ENCODE data around the gene CEACAM6. TPM values are rescaled to one million over a fixed set of nuclear protein-coding genes. Genes with fewer than 3 reads are reported as not detected.
A peak's percentile ranks its signal among the peaks of the same experiment; 100 is the strongest.
"Not testable (repeated sequence)": the region's sequence is repeated elsewhere in the genome, so short reads cannot be mapped to it uniquely, and the experiment has no call there.

The CEACAM6 gene
- total RNA-seq, result 0.58 TPM

DNA sequence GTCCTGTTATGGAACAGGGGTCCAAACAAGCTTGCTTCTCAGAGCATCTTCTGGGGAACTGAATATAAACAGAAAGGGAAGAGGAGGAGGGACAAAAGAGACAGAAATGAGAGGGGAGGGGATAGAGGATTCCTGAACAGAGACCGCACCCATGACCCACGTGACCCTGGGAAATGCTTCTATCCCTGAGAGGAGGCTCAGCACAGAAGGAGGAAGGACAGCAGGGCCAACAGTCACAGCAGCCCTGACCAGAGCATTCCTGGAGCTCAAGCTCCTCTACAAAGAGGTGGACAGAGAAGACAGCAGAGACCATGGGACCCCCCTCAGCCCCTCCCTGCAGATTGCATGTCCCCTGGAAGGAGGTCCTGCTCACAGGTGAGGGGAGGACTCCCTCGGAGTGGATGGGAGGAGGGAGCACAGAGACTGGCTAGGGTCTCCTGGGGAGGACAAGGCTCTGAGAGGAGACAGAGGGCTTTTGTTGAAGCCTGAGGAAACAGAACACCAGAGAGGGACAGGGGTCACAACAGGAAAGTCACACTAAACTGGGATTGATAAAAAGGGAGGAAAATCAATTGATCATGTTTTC lies at the start of gene CEACAM6:
CEACAM6 (plus strand) TSS at position 203 of the 586 bp plus-strand sequence; CDS start at position 312, 109 bp downstream.
- ATAC-seq (no peak), DNase-seq (ENCODE audit: low spot score) (no peak)

DNA sequence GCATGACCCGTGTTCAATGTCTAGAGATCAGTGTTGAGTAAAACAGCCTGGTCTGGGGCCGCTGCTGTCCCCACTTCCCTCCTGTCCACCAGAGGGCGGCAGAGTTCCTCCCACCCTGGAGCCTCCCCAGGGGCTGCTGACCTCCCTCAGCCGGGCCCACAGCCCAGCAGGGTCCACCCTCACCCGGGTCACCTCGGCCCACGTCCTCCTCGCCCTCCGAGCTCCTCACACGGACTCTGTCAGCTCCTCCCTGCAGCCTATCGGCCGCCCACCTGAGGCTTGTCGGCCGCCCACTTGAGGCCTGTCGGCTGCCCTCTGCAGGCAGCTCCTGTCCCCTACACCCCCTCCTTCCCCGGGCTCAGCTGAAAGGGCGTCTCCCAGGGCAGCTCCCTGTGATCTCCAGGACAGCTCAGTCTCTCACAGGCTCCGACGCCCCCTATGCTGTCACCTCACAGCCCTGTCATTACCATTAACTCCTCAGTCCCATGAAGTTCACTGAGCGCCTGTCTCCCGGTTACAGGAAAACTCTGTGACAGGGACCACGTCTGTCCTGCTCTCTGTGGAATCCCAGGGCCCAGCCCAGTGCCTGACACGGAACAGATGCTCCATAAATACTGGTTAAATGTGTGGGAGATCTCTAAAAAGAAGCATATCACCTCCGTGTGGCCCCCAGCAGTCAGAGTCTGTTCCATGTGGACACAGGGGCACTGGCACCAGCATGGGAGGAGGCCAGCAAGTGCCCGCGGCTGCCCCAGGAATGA lies 48.4 kb upstream of the CEACAM6 start:
- DNase-seq (ENCODE audit: low spot score) (peak; percentile 72), ATAC-seq (peak; percentile 95)

DNA sequence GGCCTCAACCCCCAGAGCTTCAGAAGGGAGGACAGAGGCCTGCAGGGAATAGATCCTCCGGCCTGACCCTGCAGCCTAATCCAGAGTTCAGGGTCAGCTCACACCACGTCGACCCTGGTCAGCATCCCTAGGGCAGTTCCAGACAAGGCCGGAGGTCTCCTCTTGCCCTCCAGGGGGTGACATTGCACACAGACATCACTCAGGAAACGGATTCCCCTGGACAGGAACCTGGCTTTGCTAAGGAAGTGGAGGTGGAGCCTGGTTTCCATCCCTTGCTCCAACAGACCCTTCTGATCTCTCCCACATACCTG lies 47.9 kb upstream of the CEACAM6 start:
- ATAC-seq (no peak), DNase-seq (ENCODE audit: low spot score) (peak; percentile 37)

DNA sequence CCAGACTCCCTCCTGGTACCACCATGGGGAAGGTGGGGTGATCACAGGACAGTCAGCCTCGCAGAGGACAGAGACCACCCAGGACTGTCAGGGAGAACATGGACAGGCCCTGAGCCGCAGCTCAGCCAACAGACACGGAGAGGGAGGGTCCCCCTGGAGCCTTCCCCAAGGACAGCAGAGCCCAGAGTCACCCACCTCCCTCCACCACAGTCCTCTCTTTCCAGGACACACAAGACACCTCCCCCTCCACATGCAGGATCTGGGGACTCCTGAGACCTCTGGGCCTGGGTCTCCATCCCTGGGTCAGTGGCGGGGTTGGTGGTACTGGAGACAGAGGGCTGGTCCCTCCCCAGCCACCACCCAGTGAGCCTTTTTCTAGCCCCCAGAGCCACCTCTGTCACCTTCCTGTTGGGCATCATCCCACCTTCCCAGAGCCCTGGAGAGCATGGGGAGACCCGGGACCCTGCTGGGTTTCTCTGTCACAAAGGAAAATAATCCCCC lies 47.4 kb upstream of the CEACAM6 start:
- DNase-seq (ENCODE audit: low spot score) (peak; percentile 40), ATAC-seq (no peak)

DNA sequence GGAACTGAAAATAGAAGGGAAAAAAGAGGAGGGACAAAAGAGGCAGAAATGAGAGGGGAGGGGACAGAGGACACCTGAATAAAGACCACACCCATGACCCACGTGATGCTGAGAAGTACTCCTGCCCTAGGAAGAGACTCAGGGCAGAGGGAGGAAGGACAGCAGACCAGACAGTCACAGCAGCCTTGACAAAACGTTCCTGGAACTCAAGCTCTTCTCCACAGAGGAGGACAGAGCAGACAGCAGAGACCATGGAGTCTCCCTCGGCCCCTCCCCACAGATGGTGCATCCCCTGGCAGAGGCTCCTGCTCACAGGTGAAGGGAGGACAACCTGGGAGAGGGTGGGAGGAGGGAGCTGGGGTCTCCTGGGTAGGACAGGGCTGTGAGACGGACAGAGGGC lies 46.8 kb upstream of the CEACAM6 start, which contains the start of gene CEACAM5:
CEACAM5 (plus strand) TSS at position 146 of the 400 bp plus-strand sequence; CDS start at position 252, 106 bp downstream.
- DNase-seq (ENCODE audit: low spot score) (peak; percentile 26), ATAC-seq (no peak)

- not testable (repeated sequence) for ATAC-seq; DNase-seq (ENCODE audit: low spot score)
Observed at GRCh38 chr19:41709516-41709915, 45.8 kb upstream of the CEACAM6 start.

GRCh38 chr19:41709951-41710645 lies 45.2 kb upstream of the CEACAM6 start:
- DNase-seq (ENCODE audit: low spot score) (no peak), ATAC-seq (no peak)

DNA sequence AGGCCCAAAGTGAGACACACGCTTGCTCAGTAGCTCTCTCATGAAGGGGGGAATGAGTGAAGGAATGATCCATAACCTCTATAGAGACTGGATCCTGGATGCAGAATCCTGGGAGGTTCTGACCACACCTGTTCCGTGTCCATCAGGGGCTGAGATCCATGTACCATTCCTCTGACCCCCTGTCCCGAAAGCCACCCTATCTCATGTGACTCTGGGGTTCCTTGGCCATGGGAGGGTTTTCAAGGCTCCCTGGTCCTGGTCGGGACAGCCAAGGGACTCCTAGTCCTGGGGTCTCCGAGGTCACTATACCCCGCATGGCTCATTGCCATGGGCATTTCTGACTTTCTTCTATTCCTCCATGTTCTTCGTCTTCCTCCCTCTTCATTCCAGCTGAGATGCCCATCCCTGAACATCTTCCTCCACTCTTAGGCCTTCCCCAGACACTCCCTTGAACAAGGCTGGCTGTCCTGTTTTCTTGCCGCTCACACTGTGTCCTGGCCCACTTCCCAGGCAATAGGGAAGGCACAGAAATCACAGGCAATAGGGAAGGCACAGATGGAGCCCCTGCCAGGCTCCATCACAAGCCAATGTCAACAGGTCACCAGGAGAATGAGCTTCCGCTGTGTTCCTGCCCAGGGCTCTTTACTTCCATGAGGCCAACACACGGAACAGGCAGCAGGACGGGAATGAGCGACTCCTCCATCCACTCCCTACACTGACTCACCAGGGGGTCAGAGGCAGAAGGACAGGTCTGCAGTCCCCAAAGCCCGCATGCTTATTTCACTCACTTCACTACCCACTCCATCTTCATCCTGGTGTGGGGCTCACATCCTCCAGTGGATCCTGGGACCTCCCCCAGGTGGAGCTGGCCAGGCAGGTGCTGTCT lies 43.7 kb upstream of the CEACAM6 start:
- ATAC-seq, result no peak
- no peak for DNase-seq (ENCODE audit: low spot score)

DNA sequence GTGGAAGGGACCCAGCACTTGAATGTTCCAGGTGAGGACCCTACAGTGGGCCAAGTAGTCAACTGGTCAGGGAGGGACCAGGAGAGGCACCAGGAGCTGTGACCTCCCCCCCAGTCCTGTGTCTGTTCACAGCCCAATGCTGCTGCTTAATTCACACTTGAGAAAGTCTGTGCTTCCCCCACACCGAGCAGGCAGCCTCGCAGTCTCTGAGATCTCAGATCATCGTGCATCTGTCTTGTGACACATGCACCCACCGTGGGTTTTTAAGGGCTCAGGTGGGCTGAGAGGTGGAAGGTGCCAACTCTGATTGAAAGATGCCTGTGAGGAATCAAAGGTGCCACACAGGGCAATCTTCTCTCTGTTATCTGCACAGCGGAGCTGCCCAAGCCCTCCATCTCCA lies 40.7 kb upstream of the CEACAM6 start:
- ATAC-seq, result no peak
- no peak for DNase-seq (ENCODE audit: low spot score)

DNA sequence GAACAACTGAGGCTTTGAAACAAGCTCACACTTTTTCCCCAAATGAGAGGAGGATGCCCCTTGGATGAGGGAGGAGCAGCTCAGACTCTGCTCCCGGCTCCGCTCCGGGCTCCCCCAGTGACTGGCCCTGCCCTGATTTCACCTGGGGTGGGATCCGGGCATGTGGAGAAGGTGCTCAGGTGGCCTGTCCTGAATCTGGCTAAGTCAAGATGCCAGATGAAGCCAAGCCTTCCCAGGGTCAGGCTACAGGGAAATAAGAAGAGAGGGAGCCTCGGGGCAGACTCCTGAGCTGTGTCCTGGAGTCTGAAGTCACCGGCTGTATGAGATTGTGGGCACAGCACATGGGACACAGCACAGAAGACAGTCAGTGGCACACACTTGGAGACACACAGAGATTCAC lies 36.6 kb upstream of the CEACAM6 start:
- DNase-seq (ENCODE audit: low spot score) (no peak), ATAC-seq (no peak)

- no peak for ATAC-seq
- DNase-seq (ENCODE audit: low spot score), result no peak
Observed at GRCh38 chr19:41720103-41720502, 35.2 kb upstream of the CEACAM6 start.

- DNase-seq (ENCODE audit: low spot score) (no peak), ATAC-seq (no peak)
Observed at GRCh38 chr19:41726493-41726892, 28.8 kb upstream of the CEACAM6 start.

DNA sequence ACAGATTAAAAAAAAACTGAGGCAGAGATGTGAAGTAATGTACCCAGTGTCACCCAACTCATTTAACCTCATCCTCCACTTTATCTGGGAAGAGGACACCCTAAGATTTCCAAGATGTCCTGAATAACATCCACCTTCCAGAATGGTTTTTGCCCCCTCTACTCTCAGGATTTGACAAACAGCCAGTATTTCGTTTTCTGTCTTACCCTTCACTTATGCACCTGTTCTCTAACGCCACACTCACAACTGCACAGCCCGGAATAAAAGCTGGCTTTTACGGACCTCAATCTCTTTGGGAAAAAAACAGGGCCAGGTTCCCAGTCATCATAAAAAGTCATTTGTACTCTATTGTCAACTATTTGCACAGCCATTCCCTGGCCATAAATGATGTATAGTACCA lies 21.2 kb upstream of the CEACAM6 start:
- DNase-seq (ENCODE audit: low spot score) (no peak), ATAC-seq (no peak)

- ATAC-seq, result no peak
- no peak for DNase-seq (ENCODE audit: low spot score)
Observed at GRCh38 chr19:41734585-41734984, 20.7 kb upstream of the CEACAM6 start.

DNA sequence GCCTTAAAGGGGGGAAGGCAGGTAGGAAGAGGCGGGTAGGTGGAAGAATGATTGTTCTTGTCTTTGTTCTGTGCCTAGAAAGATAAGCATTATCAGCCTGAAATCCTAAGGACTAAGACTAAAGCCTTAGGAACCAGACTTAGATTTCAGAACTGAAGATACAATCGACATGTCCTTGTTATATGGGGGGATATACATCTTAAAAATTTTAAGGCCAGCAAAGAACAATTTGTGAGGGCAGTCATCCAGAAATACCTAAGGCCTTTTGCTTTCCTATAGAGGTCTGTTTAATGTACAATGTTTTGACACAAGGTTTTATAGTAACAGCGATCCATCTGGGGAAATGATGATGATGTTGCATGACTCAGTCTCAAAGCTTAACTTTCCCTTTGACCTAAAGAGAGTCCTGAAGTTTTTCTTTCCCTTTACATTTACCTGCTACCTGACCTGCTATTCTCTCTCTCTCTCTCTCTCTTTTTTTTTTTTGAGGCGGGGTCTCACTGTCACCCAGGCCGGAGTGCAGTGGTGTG lies 20.2 kb upstream of the CEACAM6 start:
- no peak for DNase-seq (ENCODE audit: low spot score)
- ATAC-seq, result no peak

- DNase-seq (ENCODE audit: low spot score), result no peak
- ATAC-seq, result no peak
Observed at GRCh38 chr19:41739361-41739760, 16.0 kb upstream of the CEACAM6 start.

DNA sequence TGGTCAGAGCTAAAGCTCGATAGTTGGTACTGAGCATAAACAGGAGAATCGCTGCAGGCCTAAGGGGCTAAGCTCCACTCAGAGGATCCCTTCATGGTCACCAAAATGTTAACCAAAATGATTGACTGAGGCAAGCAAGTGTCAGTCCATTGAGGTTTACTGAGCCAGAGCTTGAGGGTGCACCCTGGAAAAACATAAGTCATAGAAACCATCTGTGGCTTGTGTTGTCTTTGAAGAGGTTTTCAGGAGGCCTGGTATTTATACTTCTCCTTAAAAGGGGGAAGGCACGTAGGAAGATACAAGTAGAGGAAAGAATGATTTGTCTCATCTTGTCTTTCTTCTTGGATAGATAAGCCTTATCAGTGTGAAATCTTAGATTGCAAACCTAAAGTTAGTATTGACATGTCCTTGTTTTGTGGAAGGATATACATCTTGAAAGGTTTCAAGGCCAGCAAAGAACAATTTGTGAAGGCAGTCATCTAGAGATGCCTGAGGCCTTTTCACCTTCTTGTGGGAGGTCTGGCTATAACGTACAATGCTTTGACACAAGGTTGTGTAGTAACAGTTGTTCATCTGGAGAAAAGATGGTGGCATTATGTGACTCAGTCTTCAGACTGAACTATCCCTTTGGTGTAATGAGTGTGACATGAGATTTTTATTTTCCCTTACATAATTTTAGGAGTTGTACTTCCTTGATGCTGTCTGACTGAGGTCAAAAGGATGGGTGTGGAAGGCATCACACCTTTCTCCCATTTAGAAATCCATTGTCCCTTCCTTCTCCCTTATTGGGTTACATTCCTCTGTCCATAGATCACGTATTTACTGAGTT lies 14.7 kb upstream of the CEACAM6 start:
- ATAC-seq, result no peak

DNA sequence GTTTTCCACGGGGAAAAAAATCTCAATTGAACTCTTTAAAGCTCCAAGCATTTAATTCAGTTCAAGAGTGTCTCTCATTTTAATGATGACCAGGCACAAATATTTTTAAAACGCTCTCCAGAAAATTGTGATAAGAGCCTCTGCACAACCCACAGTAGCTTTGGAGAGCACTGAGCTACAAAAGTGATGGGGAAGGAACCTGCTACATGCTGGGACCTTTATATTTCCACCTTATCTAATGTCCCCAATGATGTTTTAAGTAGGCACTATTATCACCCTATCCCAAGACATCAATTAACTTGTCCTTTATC lies 14.1 kb upstream of the CEACAM6 start:
- ATAC-seq (no peak), DNase-seq (ENCODE audit: low spot score) (no peak)

More for the DNA sequence above, 14.7 kb upstream of the CEACAM6 start:
- DNase-seq (ENCODE audit: low spot score), result no peak

GRCh38 chr19:41744850-41745249 lies 10.5 kb upstream of the CEACAM6 start:
- DNase-seq (ENCODE audit: low spot score), result no peak
- ATAC-seq, result no peak

DNA sequence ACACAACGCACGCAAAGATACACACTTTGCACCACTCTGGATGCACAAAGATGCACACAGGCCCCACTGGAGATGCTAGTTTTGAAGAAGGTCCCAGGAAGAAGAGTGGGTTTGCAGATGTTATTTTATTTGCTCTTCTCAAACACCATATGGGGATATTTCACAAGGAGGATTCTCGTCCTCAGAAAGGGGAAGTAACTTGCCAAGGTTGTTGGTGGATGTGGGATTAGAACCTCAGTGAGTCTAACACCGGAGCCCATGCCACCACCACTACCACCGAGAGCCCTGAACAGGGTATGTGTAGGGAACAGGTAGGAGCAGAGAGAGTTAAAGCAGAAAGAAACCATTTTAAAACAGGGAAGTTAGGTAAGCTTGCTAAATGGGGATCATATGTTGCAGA lies 9.6 kb upstream of the CEACAM6 start:
- no peak for DNase-seq (ENCODE audit: low spot score)
- ATAC-seq, result no peak
